Cardiac fibroblast (primary cell): ENCODE data around the gene HPCA.
A peak's percentile ranks its signal among the peaks of the same experiment; 100 is the strongest.

Experiments used
- DNase-seq, 2 donors: peaks; one replicate each; pipeline versions ENCODE4 v3.0.0 to v3.0.0-alpha.2; 2010; ENCODE audit warnings: low read depth in 2 of 2
- H3K4me3 ChIP-seq, 2 donors: replicated peaks in 1 of 2; 1 replicate in 1 of 2; 2 replicates in 1 of 2; pipeline ENCODE4 v1.5.1; 2011; ENCODE audit warnings: low read depth in 2 of 2, low read length in 2 of 2, mild to moderate bottlenecking in 2 of 2, moderate library complexity in 1 of 2
- CTCF ChIP-seq: IDR thresholded peaks from one replicate; pipeline ENCODE4 v1.5.1; 2011; ENCODE audit warnings: low read depth, mild to moderate bottlenecking, low read length, inconsistent platforms

Gene HPCA

GRCh38 chr1:32926562-32926961, 40.3 kb downstream of the HPCA start:
- no peak for TF ChIP-seq CTCF
- no peak for DNase-seq
- H3K4me3 ChIP-seq, result no peak overlapping the region

- no peak for DNase-seq
- no peak for TF ChIP-seq CTCF
- no peak overlapping the region for H3K4me3 ChIP-seq
Measured at GRCh38 chr1:32927441-32927840, 41.1 kb downstream of the HPCA start.

GRCh38 chr1:32928285-32928684, 42.0 kb downstream of the HPCA start:
- no peak overlapping the region for H3K4me3 ChIP-seq

GRCh38 chr1:32928715-32929114, 42.4 kb downstream of the HPCA start:
- DNase-seq, result no peak
- no peak for TF ChIP-seq CTCF
- no peak overlapping the region for H3K4me3 ChIP-seq

More at GRCh38 chr1:32928285-32928684, 42.0 kb downstream of the HPCA start:
- TF ChIP-seq CTCF, result no peak
- DNase-seq, result no peak

- DNase-seq, result no peak
- no peak for TF ChIP-seq CTCF
- no peak overlapping the region for H3K4me3 ChIP-seq
Measured at GRCh38 chr1:32929366-32929765, 43.1 kb downstream of the HPCA start.

- TF ChIP-seq CTCF, result no peak
- no peak for DNase-seq
- no peak overlapping the region for H3K4me3 ChIP-seq
Measured at GRCh38 chr1:32931760-32932159, 45.5 kb downstream of the HPCA start.

GRCh38 chr1:32933742-32934322, 47.5 kb downstream of the HPCA start:
- H3K4me3 ChIP-seq, result no peak overlapping the region
- peak; percentile 26 to 69 for DNase-seq
- no peak for TF ChIP-seq CTCF
